Body of pancreas (tissue), 4 donors: ENCODE results near the gene LMX1A. TPM values are rescaled to one million over a fixed set of nuclear protein-coding genes. Genes with fewer than 3 reads are reported as not detected.

ENCODE experiments used
- ATAC-seq: fragments of 150-250 bp; one replicate; pipeline ENCODE4 v1.9.1; 2016
- DNase-seq, 4 donors: peaks; one replicate each; pipeline ENCODE4 v3.0.0-alpha.2; 2019
- H3K27ac ChIP-seq, 4 donors: fragments of 200-600 bp; sonication (generic); 1 replicate in 3 of 4; 2 replicates in 1 of 4; pipeline versions ENCODE4 v1.5.1 to v1.6.1; 2016 to 2019; ENCODE audit warnings: mild to moderate bottlenecking in 1 of 4, mixed read lengths in 1 of 4, moderate library complexity in 1 of 4
- H3K27me3 ChIP-seq, 2 donors: fragments of 200-600 bp; sonication (generic); one replicate each; pipeline ENCODE4 v1.6.0; 2016; ENCODE audit warnings: mild to moderate bottlenecking in 1 of 2
- H3K36me3 ChIP-seq, 2 donors: fragments of 200-600 bp; sonication (generic); replicated peaks in 1 of 2; 2 replicates each; pipeline ENCODE4 v1.5.1; 2016; ENCODE audit warnings: low read depth in 2 of 2; ENCODE audit not compliant: insufficient read depth in 1 of 2
- H3K4me1 ChIP-seq: fragments of 200-600 bp; sonication (generic); one replicate; pipeline ENCODE4 v1.6.0; 2016
- H3K4me3 ChIP-seq, 2 donors: fragments of 200-600 bp; sonication (generic); 1 replicate in 1 of 2; 2 replicates in 1 of 2; pipeline ENCODE4 v1.5.1; 2016 to 2019
- H3K9me3 ChIP-seq, 3 donors: fragments of 200-600 bp; sonication (generic); 1 replicate in 2 of 3; 2 replicates in 1 of 3; pipeline ENCODE4 v1.5.1; 2016
- POLR2A ChIP-seq, 3 donors: fragments of 450-650 bp; IDR thresholded peaks; one replicate each; pipeline ENCODE4 v1.6.1; 2016; ENCODE audit warnings: antibody characterized with exemption in 3 of 3, mild to moderate bottlenecking in 2 of 3
- whole genome bisulfite sequencing, 2 donors: methylation state at CpG; one replicate each; pipeline ENCODE4 v1.1.5; 2017; 5-methylcytosine and 5-hydroxymethylcytosine counted together
- intact Hi-C: fragments of 100-400 bp; cut with DNase I; formaldehyde crosslinking; loops from one replicate; pipeline ENCODE4 v1.15.1; 2023
- total RNA-seq, 2 donors: library from RNA; depleted of rRNA; stranded (reverse); fragments of >200 nt; gene quantifications; one replicate each; pipeline ENCODE4 v1.1.0, GENCODE V29; 2016
- TF ChIP-seq, protein P1 (sequence below), 7 experiments: fragments of 450-650 bp in 4 of 7; fragments of 200-600 bp in 3 of 7; sonication (generic) in 3 of 7; IDR thresholded peaks; one replicate each; pipeline ENCODE4 v1.5.1; 2016 to 2019; ENCODE audit warnings: antibody characterized with exemption in 7 of 7

Gene LMX1A
- total RNA-seq, 2 donors from 2014 or later, result not detected

DNA sequence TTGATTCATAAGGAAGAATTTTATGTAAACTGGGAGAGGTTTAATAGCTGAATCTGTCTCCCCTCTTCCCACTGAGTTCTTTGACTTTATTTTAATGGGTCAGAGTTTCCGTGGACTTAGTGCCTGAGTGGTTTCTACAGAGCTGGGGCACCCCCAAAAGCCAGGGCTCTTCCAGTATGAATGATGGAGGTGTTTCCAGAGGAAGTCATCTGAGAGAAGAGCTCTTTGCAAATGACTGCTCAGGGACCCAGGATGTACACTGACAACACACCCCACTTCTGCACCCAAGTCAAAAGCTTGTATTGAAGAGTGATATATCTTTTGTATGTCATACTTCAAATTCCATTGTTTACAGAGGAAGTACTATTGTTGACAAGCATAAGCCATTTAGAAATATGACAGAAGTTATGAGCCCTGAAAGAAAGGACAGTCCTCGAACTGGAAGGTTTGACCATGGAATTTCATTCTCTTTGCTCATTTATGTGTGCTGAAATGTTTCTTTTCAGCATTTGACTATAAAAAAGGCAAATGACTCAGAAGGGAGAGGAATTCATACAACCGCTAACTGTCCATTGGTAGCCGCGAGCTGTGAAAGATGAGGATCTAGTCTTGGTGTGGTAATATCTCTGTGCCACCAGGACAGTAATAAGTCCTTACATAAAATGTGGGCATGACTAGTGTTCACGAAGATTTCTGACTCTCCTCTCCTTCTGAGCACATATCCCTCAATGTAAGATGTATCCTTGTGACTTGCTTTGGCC, 25.4 kb upstream of the LMX1A start:
- DNase-seq, result no peak
- no peaks in the 10 kb centered on the region for H3K27me3 ChIP-seq
- H3K9me3 ChIP-seq, result no peaks in the 10 kb centered on the region
- no peaks in the 10 kb centered on the region for H3K36me3 ChIP-seq
- peaks cover under 1% of the 10 kb centered on the region for H3K4me1 ChIP-seq
- 71 to 79% methylated on average over 6 of the region's 6 CpGs for WGBS, 2 donors
- no peak for ATAC-seq
- no peak overlapping the region for H3K4me3 ChIP-seq
- no peak for TF ChIP-seq POLR2A (IDR thresholded peaks at IDR 0.05)
- TF ChIP-seq, protein P1, sequence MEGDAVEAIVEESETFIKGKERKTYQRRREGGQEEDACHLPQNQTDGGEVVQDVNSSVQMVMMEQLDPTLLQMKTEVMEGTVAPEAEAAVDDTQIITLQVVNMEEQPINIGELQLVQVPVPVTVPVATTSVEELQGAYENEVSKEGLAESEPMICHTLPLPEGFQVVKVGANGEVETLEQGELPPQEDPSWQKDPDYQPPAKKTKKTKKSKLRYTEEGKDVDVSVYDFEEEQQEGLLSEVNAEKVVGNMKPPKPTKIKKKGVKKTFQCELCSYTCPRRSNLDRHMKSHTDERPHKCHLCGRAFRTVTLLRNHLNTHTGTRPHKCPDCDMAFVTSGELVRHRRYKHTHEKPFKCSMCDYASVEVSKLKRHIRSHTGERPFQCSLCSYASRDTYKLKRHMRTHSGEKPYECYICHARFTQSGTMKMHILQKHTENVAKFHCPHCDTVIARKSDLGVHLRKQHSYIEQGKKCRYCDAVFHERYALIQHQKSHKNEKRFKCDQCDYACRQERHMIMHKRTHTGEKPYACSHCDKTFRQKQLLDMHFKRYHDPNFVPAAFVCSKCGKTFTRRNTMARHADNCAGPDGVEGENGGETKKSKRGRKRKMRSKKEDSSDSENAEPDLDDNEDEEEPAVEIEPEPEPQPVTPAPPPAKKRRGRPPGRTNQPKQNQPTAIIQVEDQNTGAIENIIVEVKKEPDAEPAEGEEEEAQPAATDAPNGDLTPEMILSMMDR (IDR thresholded peaks at IDR 0.05), result no peak
- intact Hi-C loops, result no loop called here
- no peak overlapping the region for H3K27ac ChIP-seq

DNA sequence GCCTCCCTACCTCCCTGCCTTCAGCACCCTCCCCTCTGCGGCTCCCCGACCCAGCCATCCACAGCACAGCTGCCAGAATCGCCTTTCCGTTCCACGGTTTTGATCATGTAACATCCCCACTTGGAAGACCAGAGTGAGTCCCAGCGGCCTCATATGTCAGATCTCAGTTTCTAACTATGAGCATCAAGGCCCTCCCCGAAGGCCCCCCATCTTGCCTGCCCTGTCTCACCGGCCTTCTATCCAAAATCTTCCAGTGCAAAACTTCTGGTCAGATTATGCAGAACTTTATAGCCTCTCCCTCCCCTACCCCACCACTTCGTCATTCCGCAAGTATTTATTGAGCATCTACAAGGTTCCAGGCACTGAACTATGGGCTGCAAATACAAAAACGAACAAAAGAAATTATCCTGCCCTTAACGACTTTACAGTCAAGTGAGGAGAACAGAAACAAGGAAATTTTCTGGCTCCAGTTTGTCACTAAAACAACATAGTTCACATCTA, 20.3 kb upstream of the LMX1A start:
- no peaks in the 10 kb centered on the region for H3K27me3 ChIP-seq
- no peaks in the 10 kb centered on the region for H3K36me3 ChIP-seq
- DNase-seq (no peak), ATAC-seq (no peak)
- peaks cover 15% of the 10 kb centered on the region for H3K4me1 ChIP-seq
- peak overlapping the region in 1 of 4 donors; percentile 54 for H3K27ac ChIP-seq
- no peaks in the 10 kb centered on the region for H3K9me3 ChIP-seq
- TF ChIP-seq, protein P1 (IDR thresholded peaks at IDR 0.05), result no peak
- TF ChIP-seq POLR2A (IDR thresholded peaks at IDR 0.05), result no peak
- intact Hi-C loops, result no loop called here
- 22 to 29% methylated on average over 12 of the region's 12 CpGs for WGBS, 2 donors
- no peak overlapping the region for H3K4me3 ChIP-seq

DNA sequence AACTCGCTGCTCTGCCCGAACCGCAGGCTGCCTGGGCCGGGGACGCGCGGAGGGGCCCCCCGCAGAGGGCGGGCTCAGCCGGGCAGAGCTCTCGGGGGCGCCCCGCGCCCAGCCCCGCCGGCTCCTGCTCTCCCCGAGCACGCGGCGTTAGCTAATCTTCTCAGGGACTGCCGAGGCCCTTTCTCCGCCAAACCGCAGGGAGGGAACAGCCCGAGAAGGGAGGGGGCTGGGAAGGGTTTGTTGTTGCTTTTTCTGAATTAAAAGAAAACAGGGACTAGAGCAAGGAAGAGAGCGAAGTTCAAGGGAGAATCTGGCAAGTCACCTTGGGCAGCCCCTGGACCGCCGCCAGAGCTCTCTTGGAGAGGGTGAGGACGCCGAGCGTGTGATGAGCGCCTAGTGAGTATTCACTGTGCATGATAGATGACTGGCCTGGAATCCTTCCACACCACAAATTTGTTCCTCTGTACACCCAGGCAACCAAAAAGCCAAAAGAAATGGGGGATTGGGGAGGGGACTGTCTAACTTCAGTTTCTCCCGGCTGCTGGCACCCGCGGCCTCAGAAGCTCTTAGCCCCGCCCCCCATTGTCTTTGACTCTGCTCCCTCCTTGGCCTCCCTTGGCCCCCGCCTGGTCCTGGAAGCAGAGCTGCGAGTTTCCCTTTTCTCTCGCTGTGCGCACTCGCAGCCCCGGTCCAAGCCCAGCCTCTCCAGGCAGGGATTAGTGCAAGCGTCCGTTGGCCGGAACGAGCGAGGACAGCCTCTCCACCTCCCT, 19.7 kb upstream of the LMX1A start:
- H3K27ac ChIP-seq, result peak overlapping the region in 3 of 4 donors; percentile 5 to 67 (median 54)
- no peaks in the 10 kb centered on the region for H3K36me3 ChIP-seq
- H3K9me3 ChIP-seq, result no peaks in the 10 kb centered on the region
- intact Hi-C loops, result no loop called here
- no peak for TF ChIP-seq POLR2A (IDR thresholded peaks at IDR 0.05)
- TF ChIP-seq, protein P1 (IDR thresholded peaks at IDR 0.05), result no peak
- WGBS, 2 donors, result 2 to 3% methylated on average over 23 to 46 of the region's 46 CpGs
- peak; percentile 70 for ATAC-seq
- no peak overlapping the region for H3K4me3 ChIP-seq
- no peaks in the 10 kb centered on the region for H3K27me3 ChIP-seq
- H3K4me1 ChIP-seq, result peaks cover 15% of the 10 kb centered on the region
- peak; percentile 48 to 70 (median 62) for DNase-seq

DNA sequence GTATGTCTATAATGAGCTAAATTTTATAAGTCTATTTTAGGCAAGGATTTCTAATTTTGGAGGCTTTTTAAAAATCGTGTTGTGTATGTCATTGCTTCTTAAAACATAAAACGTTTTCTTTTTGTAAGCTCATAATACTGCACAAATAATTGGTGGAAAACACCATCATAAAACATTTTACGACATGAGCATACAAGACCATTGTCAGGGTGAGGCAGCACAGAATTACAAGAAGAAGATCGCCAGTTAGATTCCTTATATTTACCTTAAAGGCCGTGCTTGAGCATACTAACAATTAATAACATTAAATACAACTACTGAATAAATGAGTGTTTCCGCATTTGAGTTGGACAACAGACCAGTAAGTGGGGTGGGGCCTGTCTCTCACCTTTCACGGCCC, 19.1 kb upstream of the LMX1A start:
- Histone ChIP-seq H3K36me3 (no peaks in the 10 kb centered on the region), H3K4me3 (no peak overlapping the region), H3K27ac (peak overlapping the region in 3 of 4 donors; percentile 5 to 67 (median 54)), H3K9me3 (no peaks in the 10 kb centered on the region), H3K27me3 (no peaks in the 10 kb centered on the region), H3K4me1 (peaks cover 15% of the 10 kb centered on the region)
- WGBS, 2 donors, result 27 to 30% methylated on average over 7 of the region's 7 CpGs
- intact Hi-C loops, result no loop called here
- ATAC-seq, result no peak
- no peak for TF ChIP-seq POLR2A (IDR thresholded peaks at IDR 0.05)
- TF ChIP-seq, protein P1 (IDR thresholded peaks at IDR 0.05), result no peak
- DNase-seq, result no peak
